Ovary (tissue), 3 donors: ENCODE data around the gene GPRIN2.
"Not testable (repeated sequence)": the region's sequence is repeated elsewhere in the genome, so short reads cannot be mapped to it uniquely, and the experiment has no call there.

Experiments
- CTCF ChIP-seq, 3 donors: fragments of 450-650 bp in 2 of 3; fragments of 200-600 bp in 1 of 3; IDR thresholded peaks; one replicate each; pipeline versions ENCODE4 v1.5.1 to v1.8.0; 2016 to 2022; ENCODE audit warnings: antibody characterized with exemption in 3 of 3, mild to moderate bottlenecking in 1 of 3
- EP300 ChIP-seq: sonication (generic); formaldehyde crosslinking; IDR thresholded peaks from one replicate; pipeline ENCODE4 v1.6.1; 2017; ENCODE audit warnings: antibody characterized with exemption
- POLR2A ChIP-seq: fragments of 450-650 bp; IDR thresholded peaks from one replicate; pipeline ENCODE4 v1.6.1; 2017; ENCODE audit warnings: antibody characterized with exemption, mild to moderate bottlenecking, moderate library complexity
- donor health status: DM: no; HTN: no; CAD: no.

GRCh38 chr10:46597616-46598246 is 41.3 kb upstream of the GPRIN2 start:
- not testable (repeated sequence) for TF ChIP-seq CTCF (IDR thresholded peaks at IDR 0.05); POLR2A; EP300
